K562 (cell line): ENCODE measurements around the gene ZMIZ1. TPM values are rescaled to one million over a fixed set of nuclear protein-coding genes. Genes with fewer than 3 reads are reported as not detected.

Experiments
- CBFA2T3 ChIP-seq: fragments of 450-650 bp; IDR thresholded peaks from 2 replicates; pipeline ENCODE4 v1.6.1; 2017
- CCAR2 ChIP-seq: fragments of 200-400 bp; formaldehyde crosslinking; IDR thresholded peaks from 2 replicates; pipeline ENCODE4 v1.6.1; 2017; ENCODE audit warnings: mild to moderate bottlenecking, low read depth, low read length
- CHD2 ChIP-seq: IDR thresholded peaks from 2 replicates; pipeline ENCODE4 v1.6.1; 2011; ENCODE audit warnings: low read depth, low read length
- CREB1 ChIP-seq, 2 experiments: sonication (generic) in 1 of 2; formaldehyde crosslinking in 1 of 2; IDR thresholded peaks; 2 replicates each; pipeline versions ENCODE4 v1.6.1 to v1.8.0; 2012 to 2022; ENCODE audit warnings: inconsistent platforms in 1 of 2, mild to moderate bottlenecking in 1 of 2, missing genetic modification reagents in 1 of 2, moderate library complexity in 1 of 2
- CTBP1 ChIP-seq: fragments of 450-650 bp; IDR thresholded peaks from 2 replicates; pipeline ENCODE4 v1.6.1; 2016; ENCODE audit warnings: borderline replicate concordance
- CXXC5 ChIP-seq: fragments of 250-450 bp; sonication (Bioruptor Pico); IDR thresholded peaks from 2 replicates; pipeline ENCODE4 v1.8.0; 2022; ENCODE audit warnings: inconsistent platforms, mild to moderate bottlenecking, moderate library complexity
- DACH1 ChIP-seq: fragments of 450-650 bp; IDR thresholded peaks from 2 replicates; pipeline ENCODE4 v1.6.1; 2018; ENCODE audit not compliant: partially characterized antibody
- HDAC6 ChIP-seq: IDR thresholded peaks from 2 replicates; pipeline ENCODE4 v1.6.1; 2012; ENCODE audit warnings: low read depth, mild to moderate bottlenecking, control low read depth, inconsistent platforms, low read length, moderate library complexity
- HDAC8 ChIP-seq: fragments of 450-650 bp; IDR thresholded peaks from 2 replicates; pipeline ENCODE4 v1.6.1; 2016; ENCODE audit warnings: mild to moderate bottlenecking, missing genetic modification characterization, moderate library complexity, missing compliant biosample characterization
- KDM1A ChIP-seq, 2 experiments: fragments of 450-650 bp; IDR thresholded peaks; 2 replicates each; pipeline ENCODE4 v1.6.1; 2016; ENCODE audit warnings: mild to moderate bottlenecking in 2 of 2
- LEF1 ChIP-seq: fragments of 450-650 bp; IDR thresholded peaks from 2 replicates; pipeline ENCODE4 v1.6.1; 2016; ENCODE audit warnings: mild to moderate bottlenecking
- MAZ ChIP-seq, 2 experiments: fragments of 450-650 bp in 1 of 2; sonication (generic) in 1 of 2; formaldehyde crosslinking; IDR thresholded peaks in 1 of 2; conservative IDR thresholded peaks in 1 of 2; 2 replicates each; pipeline versions ENCODE4 v1.4.0 to v1.5.0; 2020; ENCODE audit warnings: mild to moderate bottlenecking in 1 of 2, missing genetic modification reagents in 1 of 2
- MEF2A ChIP-seq: IDR thresholded peaks from 2 replicates; pipeline ENCODE4 v1.6.1; 2011; ENCODE audit warnings: low read depth, mild to moderate bottlenecking, low read length, moderate library complexity; ENCODE audit not compliant: control insufficient read depth
- NFIC ChIP-seq: fragments of 450-650 bp; IDR thresholded peaks from 2 replicates; pipeline ENCODE4 v1.6.1; 2017; ENCODE audit warnings: mild to moderate bottlenecking, inconsistent platforms
- RAD21 ChIP-seq, 2 experiments: fragments of 250-450 bp in 1 of 2; fragments of 450-650 bp in 1 of 2; sonication (Bioruptor Pico) in 1 of 2; formaldehyde crosslinking in 1 of 2; IDR thresholded peaks in 1 of 2; conservative IDR thresholded peaks in 1 of 2; 2 replicates each; pipeline versions ENCODE4 v1.4.0 to v1.8.0; 2020 to 2022; ENCODE audit warnings: mild to moderate bottlenecking in 2 of 2, moderate library complexity in 1 of 2
- SIRT6 ChIP-seq: IDR thresholded peaks from one replicate; pipeline ENCODE4 v1.6.1; 2012; ENCODE audit warnings: low read depth, mild to moderate bottlenecking, control low read depth, inconsistent platforms, low read length, moderate library complexity
- STAT5A ChIP-seq: IDR thresholded peaks from 2 replicates; pipeline ENCODE4 v1.6.1; 2012; ENCODE audit warnings: low read length, inconsistent platforms, borderline replicate concordance
- TARDBP ChIP-seq: fragments of 450-650 bp; IDR thresholded peaks from 2 replicates; pipeline ENCODE4 v1.6.1; 2016
- TBL1XR1 ChIP-seq, 2 experiments: IDR thresholded peaks; 2 replicates each; pipeline ENCODE4 v1.6.1; 2012; ENCODE audit warnings: improper control_type of control experiment in 2 of 2, low read length in 2 of 2, mild to moderate bottlenecking in 1 of 2
- ZNF778 ChIP-seq: fragments of 450-650 bp; formaldehyde crosslinking; IDR thresholded peaks from 2 replicates; pipeline ENCODE4 v1.4.0; 2020; ENCODE audit warnings: mild to moderate bottlenecking, moderate library complexity
- polyA plus RNA-seq, 8 experiments: library from polyadenylated mRNA; depleted of rRNA in 4 of 8; stranded (reverse) in 5 of 8; unstranded in 3 of 8; fragments of >200 nt; fragmentation: Nextera tagmentation in 2 of 8; fragmentation: Illumina TruSeq in 1 of 8; extraction: Ambion mirVana in 2 of 8; extraction: Trizol in 1 of 8; gene quantifications; 2 replicates each; pipeline versions ENCODE4 v1.2.1 to v1.2.3, GENCODE V29; 2011 to 2014; ENCODE audit warnings: inconsistent platforms in 1 of 8, missing spikeins in 1 of 8
- total RNA-seq, 7 experiments: library from RNA; depleted of rRNA in 6 of 7; stranded (reverse); fragments of >200 nt in 6 of 7; fragmentation: Illumina TruSeq in 2 of 7; extraction: Trizol in 2 of 7; gene quantifications; 2 replicates each; pipeline versions ENCODE4 v1.2.1 to v1.2.3, GENCODE V29; 2011 to 2021; ENCODE audit warnings: low replicate concordance in 1 of 7
- TF ChIP-seq, protein P1 (sequence below): fragments of 250-450 bp; sonication (Bioruptor Pico); IDR thresholded peaks from 2 replicates; pipeline ENCODE4 v1.4.0; 2020
- TF ChIP-seq, protein P2 (sequence below): sonication (generic); formaldehyde crosslinking; IDR thresholded peaks from 2 replicates; pipeline ENCODE4 v1.9.0; 2022; ENCODE audit warnings: mild to moderate bottlenecking, missing genetic modification reagents
- TF ChIP-seq, protein P3 (sequence below): sonication (generic); IDR thresholded peaks from 2 replicates; pipeline ENCODE4 v1.6.1; 2016

The ZMIZ1 gene
- total and polyA plus RNA-seq, 9 of the 15 experiments (the other 6 are each of a cell fraction or from before 2014, with no cell fraction given) = 1.0 to 37.3 (median 4.3) TPM

DNA sequence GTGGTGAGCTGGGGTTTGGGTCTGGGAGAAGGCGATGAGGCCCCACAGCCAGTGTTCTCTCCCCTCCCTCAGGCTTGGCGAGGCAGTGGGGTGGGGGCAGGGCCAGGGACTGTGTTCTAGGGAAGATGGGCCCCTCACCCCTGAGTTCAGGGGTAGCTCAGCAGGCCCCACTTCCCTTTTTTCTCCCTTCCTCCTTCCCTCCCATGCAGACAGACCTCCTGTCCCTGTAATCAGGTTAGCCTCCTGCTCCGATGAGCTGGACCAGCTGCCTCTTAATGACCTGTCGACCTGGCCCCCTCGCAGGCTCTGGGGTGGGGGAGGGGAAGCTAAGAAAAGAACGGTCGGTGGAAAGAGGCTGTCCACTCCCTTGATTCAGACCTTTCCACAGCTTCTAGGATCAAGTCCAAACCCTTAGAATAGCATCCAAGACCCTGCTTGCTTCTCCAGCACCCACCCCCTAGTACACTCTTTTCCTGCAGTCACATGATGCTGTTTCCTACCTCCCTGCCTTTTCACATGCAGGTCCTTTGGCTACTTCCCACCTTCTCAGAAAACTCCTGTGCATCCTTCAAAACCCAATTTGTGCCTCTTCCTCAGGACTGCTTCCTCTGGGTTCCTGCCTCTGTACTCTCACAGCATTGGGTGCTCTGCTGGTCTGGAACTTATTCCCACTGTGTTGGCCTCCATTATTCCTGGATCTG lies 64.1 kb downstream of the ZMIZ1 start (continued):
- TF ChIP-seq, protein P1, sequence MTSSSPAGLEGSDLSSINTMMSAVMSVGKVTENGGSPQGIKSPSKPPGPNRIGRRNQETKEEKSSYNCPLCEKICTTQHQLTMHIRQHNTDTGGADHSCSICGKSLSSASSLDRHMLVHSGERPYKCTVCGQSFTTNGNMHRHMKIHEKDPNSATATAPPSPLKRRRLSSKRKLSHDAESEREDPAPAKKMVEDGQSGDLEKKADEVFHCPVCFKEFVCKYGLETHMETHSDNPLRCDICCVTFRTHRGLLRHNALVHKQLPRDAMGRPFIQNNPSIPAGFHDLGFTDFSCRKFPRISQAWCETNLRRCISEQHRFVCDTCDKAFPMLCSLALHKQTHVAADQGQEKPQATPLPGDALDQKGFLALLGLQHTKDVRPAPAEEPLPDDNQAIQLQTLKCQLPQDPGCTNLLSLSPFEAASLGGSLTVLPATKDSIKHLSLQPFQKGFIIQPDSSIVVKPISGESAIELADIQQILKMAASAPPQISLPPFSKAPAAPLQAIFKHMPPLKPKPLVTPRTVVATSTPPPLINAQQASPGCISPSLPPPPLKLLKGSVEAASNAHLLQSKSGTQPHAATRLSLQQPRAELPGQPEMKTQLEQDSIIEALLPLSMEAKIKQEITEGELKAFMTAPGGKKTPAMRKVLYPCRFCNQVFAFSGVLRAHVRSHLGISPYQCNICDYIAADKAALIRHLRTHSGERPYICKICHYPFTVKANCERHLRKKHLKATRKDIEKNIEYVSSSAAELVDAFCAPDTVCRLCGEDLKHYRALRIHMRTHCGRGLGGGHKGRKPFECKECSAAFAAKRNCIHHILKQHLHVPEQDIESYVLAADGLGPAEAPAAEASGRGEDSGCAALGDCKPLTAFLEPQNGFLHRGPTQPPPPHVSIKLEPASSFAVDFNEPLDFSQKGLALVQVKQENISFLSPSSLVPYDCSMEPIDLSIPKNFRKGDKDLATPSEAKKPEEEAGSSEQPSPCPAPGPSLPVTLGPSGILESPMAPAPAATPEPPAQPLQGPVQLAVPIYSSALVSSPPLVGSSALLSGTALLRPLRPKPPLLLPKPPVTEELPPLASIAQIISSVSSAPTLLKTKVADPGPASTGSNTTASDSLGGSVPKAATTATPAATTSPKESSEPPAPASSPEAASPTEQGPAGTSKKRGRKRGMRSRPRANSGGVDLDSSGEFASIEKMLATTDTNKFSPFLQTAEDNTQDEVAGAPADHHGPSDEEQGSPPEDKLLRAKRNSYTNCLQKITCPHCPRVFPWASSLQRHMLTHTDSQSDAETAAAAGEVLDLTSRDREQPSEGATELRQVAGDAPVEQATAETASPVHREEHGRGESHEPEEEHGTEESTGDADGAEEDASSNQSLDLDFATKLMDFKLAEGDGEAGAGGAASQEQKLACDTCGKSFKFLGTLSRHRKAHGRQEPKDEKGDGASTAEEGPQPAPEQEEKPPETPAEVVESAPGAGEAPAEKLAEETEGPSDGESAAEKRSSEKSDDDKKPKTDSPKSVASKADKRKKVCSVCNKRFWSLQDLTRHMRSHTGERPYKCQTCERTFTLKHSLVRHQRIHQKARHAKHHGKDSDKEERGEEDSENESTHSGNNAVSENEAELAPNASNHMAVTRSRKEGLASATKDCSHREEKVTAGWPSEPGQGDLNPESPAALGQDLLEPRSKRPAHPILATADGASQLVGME = no peak
- TF ChIP-seq KDM1A (IDR thresholded peaks at IDR 0.05) (peak; percentile 40 to 67; a peak in 2 of 4 replicates), RAD21 (CRISPR knock-in tag; conservative IDR thresholded peaks at IDR 0.05 in 1 of 2, IDR thresholded peaks at IDR 0.05 in 1 of 2) (peak in 1 of 2 experiments; percentile 37; a peak in 2 of 4 replicates), DACH1 (peak; percentile 46), HDAC8 (tag) (no peak), SIRT6 (no peak), CHD2 (peak; percentile 52), NFIC (peak; percentile 64), TARDBP (no peak), CCAR2 (no peak), TBL1XR1 (IDR thresholded peaks at IDR 0.05; ENCODE audit: low read length in 2 of 2) (peak in 1 of 2 experiments; percentile 69; a peak in 2 of 4 replicates), MEF2A (peak; percentile 39; the same call in 1 of the 2 replicates), CXXC5 (CRISPR knock-in tag) (peak; percentile 59), CBFA2T3 (peak; percentile 92), ZNF778 (CRISPR knock-in tag) (no peak), HDAC6 (no peak), LEF1 (peak; percentile 80), CTBP1 (peak; percentile 92), CREB1 (IDR thresholded peaks at IDR 0.05) (peak; percentile 19; the same call in 1 of the 2 replicates), CREB1 (CRISPR knock-in tag; IDR thresholded peaks at IDR 0.05) (no peak), STAT5A (0 out of 2 replicates have a peak, but pooled peaks have one; percentile 38), MAZ (CRISPR knock-in tag; conservative IDR thresholded peaks at IDR 0.05 in 1 of 2, IDR thresholded peaks at IDR 0.05 in 1 of 2) (peak; percentile 45 to 84; a peak in 2 of 4 replicates)
- TF ChIP-seq, protein P2, sequence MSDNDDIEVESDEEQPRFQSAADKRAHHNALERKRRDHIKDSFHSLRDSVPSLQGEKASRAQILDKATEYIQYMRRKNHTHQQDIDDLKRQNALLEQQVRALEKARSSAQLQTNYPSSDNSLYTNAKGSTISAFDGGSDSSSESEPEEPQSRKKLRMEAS (CRISPR knock-in tag) = peak; percentile 46; the same call in 1 of the 2 replicates
- TF ChIP-seq, protein P3, sequence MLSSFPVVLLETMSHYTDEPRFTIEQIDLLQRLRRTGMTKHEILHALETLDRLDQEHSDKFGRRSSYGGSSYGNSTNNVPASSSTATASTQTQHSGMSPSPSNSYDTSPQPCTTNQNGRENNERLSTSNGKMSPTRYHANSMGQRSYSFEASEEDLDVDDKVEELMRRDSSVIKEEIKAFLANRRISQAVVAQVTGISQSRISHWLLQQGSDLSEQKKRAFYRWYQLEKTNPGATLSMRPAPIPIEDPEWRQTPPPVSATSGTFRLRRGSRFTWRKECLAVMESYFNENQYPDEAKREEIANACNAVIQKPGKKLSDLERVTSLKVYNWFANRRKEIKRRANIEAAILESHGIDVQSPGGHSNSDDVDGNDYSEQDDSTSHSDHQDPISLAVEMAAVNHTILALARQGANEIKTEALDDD = peak; percentile 84
